G401.6 (cell line): ENCODE measurements around the gene CDIP1.

Experiments used
- FAIRE-seq: peaks from 2 replicates; lab custom pipeline; 2012; peaks lifted over from hg19 to GRCh38; lab: Jason Lieb, UNC

The CDIP1 gene

GRCh38 chr16:4487955-4488498, 50.5 kb downstream of the CDIP1 start:
- no peak for FAIRE-seq

- FAIRE-seq = no peak
Observed at GRCh38 chr16:4486126-4486893, 52.3 kb downstream of the CDIP1 start.

- no peak for FAIRE-seq
Observed at GRCh38 chr16:4481963-4482362, 56.6 kb downstream of the CDIP1 start.

GRCh38 chr16:4481526-4481925, 57.0 kb downstream of the CDIP1 start:
- FAIRE-seq = no peak

GRCh38 chr16:4477966-4478365, 60.6 kb downstream of the CDIP1 start:
- no peak for FAIRE-seq

- FAIRE-seq = peak; percentile 70
Observed at GRCh38 chr16:4475880-4476788, 62.4 kb downstream of the CDIP1 start, which contains the start of gene HMOX2. TSS of gene HMOX2 (plus strand) at chr16:4476398. CDS start at chr16:4505525, 29,127 bp downstream.

- peak; percentile 86 for FAIRE-seq
Observed at GRCh38 chr16:4474192-4474961, 64.2 kb downstream of the CDIP1 start, which contains the start of gene NMRAL1. TSS of gene NMRAL1 (minus strand) at chr16:4474625. CDS start at chr16:4474132, 493 bp downstream.

GRCh38 chr16:4472880-4473279, 65.7 kb downstream of the CDIP1 start:
- no peak for FAIRE-seq

- FAIRE-seq = no peak
Observed at GRCh38 chr16:4471869-4472268, 66.7 kb downstream of the CDIP1 start.

- FAIRE-seq = no peak
Observed at GRCh38 chr16:4468972-4469371, 69.6 kb downstream of the CDIP1 start.

GRCh38 chr16:4467916-4468315, 70.7 kb downstream of the CDIP1 start:
- FAIRE-seq = no peak

GRCh38 chr16:4465977-4466779, 72.4 kb downstream of the CDIP1 start:
- FAIRE-seq = no peak

- no peak for FAIRE-seq
Observed at GRCh38 chr16:4463522-4464163, 74.9 kb downstream of the CDIP1 start.

- no peak for FAIRE-seq
Observed at GRCh38 chr16:4461250-4462085, 77.1 kb downstream of the CDIP1 start.

GRCh38 chr16:4460936-4461249, 77.7 kb downstream of the CDIP1 start:
- no peak for FAIRE-seq
